GM18520 (cell line): ENCODE measurements around the gene FAM131B.

Experiments used
- ATAC-seq: cut with Tn5 transposase; IDR thresholded peaks from one replicate; pipeline ENCODE4 v1.9.1; 2021; ENCODE audit not compliant: unreplicated experiment

The FAM131B gene

GRCh38 chr7:143383642-143383957, 21.1 kb upstream of the FAM131B start:
- no peak for ATAC-seq

DNA sequence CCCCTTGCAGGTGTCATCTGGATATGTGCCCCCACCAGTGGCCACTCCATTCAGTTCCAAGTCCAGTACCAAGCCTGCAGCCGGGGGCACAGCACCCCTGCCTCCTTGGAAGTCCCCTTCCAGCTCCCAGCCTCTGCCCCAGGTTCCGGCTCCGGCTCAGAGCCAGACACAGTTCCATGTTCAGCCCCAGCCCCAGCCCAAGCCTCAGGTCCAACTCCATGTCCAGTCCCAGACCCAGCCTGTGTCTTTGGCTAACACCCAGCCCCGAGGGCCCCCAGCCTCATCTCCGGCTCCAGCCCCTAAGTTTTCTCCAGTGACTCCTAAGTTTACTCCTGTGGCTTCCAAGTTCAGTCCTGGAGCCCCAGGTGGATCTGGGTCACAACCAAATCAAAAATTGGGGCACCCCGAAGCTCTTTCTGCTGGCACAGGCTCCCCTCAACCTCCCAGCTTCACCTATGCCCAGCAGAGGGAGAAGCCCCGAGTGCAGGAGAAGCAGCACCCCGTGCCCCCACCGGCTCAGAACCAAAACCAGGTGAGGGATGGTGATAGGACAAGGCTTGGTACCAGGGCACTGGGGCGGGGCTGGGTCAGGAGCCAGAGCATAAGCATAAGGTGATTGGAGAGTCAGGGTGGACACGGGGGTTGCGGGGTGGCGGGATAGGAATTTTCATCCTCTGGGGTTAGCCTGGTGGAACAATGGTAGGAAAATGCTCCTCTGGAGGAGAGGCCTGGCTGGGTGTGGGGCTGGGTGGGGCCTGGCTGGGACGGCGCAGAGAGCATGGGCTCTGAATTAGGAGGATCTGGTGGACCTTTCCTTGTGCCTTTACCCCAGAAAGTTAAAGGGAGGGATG, 20.5 kb upstream of the FAM131B start:
- ATAC-seq: no peak

DNA sequence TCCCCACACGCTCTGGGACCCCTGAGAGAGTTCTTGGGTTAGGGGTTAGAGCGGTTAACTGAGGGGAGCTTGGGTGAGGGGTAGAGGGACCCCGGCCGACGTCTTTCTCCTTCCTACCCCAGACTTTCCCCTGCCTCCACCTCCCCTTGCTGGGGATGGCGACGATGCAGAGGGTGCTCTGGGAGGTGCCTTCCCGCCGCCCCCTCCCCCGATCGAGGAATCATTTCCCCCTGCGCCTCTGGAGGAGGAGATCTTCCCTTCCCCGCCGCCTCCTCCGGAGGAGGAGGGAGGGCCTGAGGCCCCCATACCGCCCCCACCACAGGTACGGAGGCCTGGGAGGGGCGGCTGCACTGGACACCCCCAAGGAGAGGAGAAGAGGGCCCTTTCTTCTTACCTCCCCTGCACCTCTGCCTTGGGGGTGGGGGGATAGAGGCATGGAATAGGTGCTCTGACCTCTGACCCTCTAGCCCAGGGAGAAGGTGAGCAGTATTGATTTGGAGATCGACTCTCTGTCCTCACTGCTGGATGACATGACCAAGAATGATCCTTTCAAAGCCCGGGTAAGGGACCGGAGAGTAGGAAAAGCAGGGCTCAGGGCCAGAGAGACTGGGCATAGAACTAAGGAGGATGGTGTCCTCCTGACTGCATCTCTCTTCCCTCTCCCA, 19.7 kb upstream of the FAM131B start:
- ATAC-seq: no peak

- peak; percentile 4 for ATAC-seq
Observed at GRCh38 chr7:143381427-143382125, 19.1 kb upstream of the FAM131B start.

DNA sequence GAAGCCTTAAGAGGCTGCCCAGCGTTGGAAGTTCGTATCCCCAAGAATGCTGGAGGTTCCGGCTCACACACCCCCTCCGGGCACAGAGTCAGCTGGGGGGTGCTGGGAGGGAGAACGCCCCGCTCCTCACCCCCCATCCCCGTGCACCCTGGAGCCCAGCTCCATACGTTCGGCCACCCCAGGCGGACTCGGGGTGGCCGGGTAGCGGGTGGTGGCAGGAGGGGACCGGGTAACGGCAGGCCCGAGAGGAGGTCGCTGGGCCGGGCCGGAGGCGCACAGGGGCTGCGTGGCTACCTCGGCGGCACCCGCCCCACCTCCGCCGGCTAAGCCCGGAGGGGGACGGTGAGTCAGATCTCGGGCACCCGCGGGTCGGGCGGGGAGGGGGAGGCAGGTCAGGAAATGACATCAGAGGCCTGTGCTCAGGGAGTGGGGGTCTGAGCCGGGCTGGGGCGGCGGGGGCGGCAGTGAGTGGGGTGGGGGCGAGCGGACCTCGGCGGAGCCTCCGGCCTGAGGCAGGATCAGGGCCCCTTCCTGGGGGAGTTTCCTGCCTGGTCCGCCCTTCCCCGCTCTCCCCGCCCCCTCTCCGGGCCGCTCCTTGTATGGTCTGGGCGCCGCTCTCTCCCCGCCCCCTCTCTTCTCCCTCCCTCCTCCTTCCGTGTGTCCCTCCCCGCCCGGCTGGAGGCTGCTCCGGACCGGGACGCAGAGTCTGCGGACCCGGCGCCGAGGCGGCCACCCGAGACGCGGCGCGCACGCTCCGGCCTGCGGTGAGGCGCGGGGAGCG, 18.3 kb upstream of the FAM131B start, which contains the start of gene ZYX:
Gene ZYX (plus strand): TSS at position 700 of the 781 bp plus-strand sequence. CDS start 227 bp downstream, outside the sequence.
- ATAC-seq: peak; percentile 62

DNA sequence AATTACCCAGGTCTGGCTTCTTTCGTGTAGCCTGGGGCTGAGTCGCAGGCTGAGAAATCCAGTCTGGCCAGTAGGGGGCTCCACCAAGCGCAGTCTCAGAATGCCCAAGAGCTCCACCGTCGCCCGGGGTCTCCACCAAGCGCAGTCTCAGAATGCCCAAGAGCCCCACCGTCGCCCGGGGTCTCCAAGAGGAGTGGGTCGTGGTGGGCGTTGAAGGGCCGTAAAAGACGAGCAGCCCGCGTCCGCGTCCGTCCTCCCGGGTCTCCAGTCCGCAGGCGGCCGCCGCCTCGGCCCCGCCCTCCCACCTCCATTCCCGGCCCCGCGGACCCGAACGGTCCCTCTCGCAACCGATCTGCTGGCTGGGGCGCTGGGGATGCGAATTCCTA, 17.7 kb upstream of the FAM131B start:
- ATAC-seq: peak; percentile 39

GRCh38 chr7:143379611-143380259, 17.2 kb upstream of the FAM131B start:
- peak; percentile 2 for ATAC-seq

DNA sequence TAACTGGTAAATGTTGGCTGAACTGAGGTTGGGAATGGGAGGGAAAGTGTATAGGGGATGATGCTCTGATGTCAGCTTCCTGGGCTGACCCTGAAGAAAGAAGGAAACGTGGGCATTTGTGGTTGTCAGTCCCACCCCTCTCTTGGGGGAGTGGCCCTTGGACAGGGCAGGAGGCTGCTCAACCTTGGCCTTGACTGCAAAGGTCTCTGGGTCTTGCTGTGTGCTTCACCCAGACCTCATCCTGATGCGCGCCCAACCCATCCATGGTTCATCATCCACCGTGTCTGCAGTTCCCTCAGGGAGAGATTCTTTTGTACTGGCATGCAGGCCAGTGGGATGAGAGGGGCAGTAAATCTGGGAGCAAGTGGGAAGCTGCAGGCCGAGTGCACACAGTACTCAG, 13.9 kb upstream of the FAM131B start:
- ATAC-seq: no peak

GRCh38 chr7:143375298-143376034, 13.0 kb upstream of the FAM131B start:
- no peak for ATAC-seq

DNA sequence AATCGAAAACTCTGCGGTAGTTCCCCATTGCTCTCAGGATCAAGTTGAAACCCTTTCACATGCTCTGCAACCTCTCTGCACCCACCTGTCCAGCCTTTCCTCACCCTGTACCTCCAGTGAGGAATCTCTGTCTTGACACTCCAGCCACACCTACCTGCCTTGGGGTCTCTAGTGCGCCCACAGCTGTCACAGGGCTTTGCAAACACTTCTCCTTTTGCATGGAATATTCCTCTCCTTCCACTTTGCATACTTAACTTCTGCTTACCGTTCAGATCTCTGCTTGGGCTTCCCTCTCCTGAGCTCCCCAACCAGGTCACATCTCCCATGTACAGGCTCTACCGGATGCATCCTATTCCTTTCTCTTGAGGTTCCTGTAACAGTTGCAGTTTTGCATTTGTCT, 12.0 kb upstream of the FAM131B start:
- no peak for ATAC-seq

GRCh38 chr7:143373255-143373794, 10.8 kb upstream of the FAM131B start:
- no peak for ATAC-seq

- no peak for ATAC-seq
Observed at GRCh38 chr7:143372070-143372469, 9.6 kb upstream of the FAM131B start.

- no peak for ATAC-seq
Observed at GRCh38 chr7:143369678-143370651, 7.5 kb upstream of the FAM131B start.

DNA sequence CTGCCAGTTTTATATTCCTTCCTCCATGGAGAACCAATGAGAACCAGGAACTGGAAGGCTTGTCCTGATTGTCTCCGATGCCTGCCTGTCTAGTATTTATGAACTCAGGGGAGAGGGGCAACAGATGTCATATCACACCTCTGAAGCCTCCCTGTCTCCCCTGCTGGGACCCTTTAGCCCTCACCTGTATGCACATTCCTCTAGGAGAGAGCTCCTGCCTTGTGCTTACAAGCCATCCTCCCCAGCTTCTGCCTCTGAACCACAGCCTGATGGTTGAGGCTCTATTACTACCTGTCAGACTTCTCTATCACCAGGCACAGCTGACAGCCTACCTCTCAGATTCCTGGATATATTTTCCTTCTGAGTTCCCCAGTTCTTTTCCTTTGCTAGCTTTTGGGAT, 5.9 kb upstream of the FAM131B start:
- ATAC-seq: no peak

GRCh38 chr7:143367972-143368371, 5.5 kb upstream of the FAM131B start:
- no peak for ATAC-seq

- ATAC-seq: no peak
Observed at GRCh38 chr7:143363016-143363937, 764 bp upstream of the FAM131B start.

- no peak for ATAC-seq
Observed at GRCh38 chr7:143361552-143362130, 872 bp downstream of the FAM131B start.
